ENCODE data around the gene ZSCAN10. TPM values are rescaled to one million over a fixed set of nuclear protein-coding genes. Genes with fewer than 3 reads are reported as not detected.

Gene ZSCAN10
- total RNA-seq, 1 donor from 2014 or later: 0.37 TPM

DNA sequence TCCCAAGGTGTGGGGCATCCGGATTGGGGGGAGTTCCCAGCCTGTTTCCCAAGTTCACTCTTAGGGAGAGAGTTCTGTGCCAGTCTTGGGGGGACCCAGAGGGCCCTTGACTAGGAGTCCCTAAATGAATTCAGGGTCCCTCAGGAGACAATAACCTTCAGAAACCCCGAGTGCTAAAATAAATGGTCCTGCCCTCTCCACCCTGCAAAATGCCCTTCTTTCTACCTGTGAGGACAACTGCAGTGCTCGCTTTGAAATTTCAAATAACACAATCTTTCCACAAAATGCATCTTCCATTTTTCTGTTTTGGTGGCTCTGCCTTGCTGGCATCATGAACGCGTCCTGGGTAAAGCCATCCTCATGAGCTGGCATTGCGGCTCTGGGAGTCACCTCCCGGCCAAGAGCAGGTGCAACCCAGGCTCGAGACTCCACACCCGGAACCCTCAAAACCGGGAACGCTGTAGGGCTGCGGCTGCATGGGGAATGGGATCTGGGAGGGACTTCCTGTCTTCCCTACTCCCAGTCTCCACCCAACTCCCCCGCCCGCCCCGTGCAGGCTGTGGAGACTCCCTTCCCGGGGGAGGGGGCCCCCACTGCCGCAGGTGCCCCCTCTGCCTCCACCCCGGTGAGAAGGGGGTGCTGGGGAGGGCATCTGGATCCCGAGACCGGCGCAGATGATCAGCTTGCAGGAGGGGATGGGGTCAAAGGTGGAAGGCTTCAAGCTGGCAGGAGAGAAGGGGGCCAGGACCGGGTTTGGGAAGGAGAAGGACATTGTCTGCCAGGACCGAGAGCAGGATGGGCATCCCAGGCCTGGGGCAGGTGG, 13.2 kb upstream of the ZSCAN10 start, which contains the start of gene ZNF205:
Gene ZNF205 (plus strand): TSS at position 529 of the 823 bp plus-strand sequence. CDS start 845 bp downstream, outside the sequence.
- peak; percentile 56 for DNase-seq (ENCODE audit: low spot score)

DNA sequence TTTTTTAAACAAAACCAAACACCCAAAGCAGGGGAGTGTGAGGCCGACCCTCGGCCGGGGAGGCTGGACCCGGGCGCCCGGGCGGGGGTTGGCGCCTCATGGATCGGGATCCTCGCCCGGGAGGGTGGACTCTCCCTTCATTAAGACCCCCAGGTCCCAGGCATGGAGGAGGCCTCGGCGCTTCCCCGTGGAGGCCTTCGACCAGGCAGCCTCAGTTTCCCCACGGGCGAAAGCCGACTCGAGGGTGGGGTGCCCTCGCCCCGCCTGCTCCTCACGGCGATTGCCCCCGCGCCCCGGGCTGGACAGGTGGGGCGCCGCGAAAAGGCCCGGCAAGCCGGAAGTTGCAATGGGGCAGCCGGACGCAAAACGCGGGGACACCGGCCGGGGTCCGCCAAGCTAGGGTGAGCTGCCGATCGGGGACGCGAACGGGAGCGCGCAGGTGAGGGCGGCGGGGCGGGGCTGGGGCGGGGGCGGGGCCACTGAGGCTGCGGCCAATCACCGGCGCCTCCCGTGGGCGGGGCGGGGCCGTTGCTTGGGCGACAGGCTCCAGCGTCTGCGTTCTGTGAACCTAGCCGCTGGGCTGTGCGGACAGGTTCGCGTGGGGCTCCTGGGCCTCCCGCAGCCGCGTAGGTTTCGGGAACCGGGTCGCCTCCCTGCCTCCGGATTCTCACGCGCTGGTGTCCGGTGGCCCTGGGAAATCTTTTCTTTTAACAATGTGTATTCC, 7.3 kb upstream of the ZSCAN10 start:
- peak; percentile 89 for DNase-seq (ENCODE audit: low spot score)

DNA sequence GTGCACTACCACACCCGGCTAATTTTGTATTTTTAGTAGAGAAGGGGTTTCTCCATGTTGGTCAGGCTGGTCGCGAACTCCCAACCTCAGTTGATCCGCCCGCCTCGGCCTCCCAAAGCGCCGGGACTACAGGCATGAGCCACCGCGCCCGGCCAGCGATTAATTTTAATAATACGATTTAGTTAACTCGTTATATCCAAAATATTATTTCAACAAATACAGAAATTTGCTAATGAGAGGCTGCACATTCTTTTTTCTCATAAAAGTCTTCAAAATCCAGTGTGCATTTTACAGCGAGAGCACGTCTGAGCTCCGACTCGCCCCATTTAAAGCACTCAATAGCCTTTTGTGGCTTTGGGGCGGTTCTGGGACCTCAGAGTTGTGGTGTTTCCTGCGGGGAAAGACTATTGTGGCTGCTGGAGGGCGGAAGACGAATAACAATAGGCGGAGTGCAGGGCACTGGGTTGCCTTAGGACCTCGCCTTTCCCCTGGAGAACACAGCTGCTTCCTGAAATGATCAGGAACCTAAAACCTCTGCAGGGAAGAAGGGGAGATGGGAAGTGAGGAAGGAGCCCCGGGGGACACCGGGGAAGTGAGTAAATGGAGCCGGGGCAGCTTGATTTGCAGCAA, 2.9 kb upstream of the ZSCAN10 start:
- no peak for DNase-seq (ENCODE audit: low spot score)

DNA sequence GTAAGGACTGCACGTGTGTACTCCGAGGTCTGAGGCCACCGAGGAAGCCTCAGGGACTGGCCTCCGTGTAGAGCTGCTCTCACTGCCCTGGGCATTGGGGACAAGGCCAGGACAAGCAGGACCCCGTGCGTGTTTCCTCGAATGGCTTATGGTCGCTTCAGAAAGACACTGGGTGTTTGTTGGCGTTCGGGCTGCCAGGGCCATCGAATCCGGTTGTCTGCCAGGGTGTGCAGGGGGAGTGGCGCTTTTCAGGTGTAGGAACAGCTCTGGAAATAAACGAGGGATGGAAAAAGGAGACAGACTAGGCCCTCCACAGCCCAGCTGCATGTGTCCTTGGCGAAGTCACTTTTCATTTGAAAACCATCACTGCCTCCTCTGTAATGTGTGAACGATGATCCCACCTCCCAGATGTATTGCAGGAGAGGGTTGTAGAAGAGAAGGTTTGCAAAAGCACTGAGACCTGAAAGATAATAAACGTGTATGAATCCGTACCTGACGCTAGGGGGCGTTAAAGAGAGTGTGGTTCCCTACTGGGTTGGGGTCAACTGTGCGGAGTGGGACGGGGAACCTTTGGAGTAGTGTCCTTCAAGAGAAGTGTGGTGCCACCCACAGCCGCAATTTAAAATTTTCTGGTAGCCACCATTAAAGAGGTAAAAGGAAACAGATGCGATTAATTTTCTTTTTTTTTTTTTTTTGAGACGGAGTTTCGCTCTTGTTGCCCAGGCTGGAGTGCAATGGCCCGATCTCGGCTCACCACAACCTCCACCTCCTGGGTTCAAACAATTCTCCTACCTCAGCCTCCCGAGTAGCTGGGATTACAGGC, 2.1 kb upstream of the ZSCAN10 start:
- DNase-seq (ENCODE audit: low spot score): no peak

DNA sequence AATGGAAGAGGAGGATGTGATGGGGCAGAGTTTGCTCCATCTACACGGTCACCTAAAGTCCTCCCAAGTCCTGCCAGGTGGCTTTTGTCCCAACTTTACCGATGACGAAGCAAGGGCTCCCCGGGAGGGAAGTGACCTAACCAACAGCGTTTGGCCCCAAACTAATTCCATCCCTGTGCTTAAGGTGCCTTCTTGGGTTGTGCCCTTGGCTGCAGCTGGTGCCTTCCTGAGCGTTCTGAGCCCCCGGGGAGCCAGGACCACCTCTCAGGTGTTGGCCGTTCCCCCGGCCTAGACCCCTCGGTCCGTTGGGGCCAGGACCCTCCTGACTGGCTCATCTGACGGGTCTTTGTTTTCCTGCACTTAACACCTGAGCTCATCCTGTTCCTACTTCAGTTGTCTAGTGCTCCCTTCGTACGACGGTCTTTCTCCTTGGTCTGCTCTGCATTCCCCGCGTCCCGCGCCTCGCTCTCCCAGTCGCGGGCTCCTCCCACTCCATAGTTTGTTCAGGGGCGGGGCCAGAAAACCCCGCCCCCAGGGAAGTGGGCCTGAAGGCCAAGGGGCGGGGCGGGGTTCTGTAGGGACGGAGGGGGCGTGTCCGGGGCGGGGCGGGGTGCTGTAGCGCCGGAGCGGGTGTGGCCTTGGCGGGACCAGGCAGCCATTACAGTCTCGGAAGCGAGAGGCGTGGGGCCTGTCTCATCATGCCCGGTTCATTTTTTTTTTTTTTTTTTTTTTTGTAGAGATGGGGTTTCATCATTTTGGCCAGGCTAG, 822 bp upstream of the ZSCAN10 start:
- DNase-seq (ENCODE audit: low spot score): peak; percentile 93

DNA sequence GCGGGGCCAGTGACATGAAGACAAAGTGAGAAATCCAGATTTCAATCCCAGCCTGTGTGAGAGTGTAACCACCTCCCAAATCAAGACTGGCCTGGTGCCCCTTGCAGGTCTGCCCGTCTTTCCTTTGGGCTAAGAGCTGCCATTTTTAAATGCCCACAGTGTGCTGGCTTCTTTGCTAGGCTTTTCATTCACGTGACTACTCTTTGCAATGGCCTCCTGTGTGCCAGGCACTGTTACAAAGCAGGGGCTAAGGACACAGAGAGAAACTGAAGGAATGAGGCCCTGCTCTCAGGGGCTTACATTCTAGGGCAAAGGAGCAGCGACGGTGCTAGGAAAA, 269 bp upstream of the ZSCAN10 start:
- no peak for DNase-seq (ENCODE audit: low spot score)

DNA sequence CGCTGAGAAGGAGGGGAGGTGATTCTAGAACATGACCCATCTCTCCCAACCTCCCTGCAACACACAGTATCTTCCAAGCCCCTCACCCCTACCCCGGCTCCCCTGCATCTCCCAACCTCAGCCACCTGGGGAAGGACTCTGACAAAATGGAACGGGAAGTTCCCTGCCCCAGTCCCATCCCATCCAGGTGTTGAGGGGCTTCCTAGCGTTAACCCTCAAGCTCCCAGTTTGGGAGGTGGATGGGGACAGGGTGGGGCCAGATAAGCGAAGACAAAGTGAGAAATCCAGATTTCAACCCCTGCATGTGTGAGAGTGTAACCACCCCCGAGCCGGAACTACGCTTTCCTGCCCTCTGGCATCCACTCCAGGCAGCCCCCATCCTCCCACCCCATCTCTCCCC, 1.8 kb downstream of the ZSCAN10 start:
- no peak for DNase-seq (ENCODE audit: low spot score)

DNA sequence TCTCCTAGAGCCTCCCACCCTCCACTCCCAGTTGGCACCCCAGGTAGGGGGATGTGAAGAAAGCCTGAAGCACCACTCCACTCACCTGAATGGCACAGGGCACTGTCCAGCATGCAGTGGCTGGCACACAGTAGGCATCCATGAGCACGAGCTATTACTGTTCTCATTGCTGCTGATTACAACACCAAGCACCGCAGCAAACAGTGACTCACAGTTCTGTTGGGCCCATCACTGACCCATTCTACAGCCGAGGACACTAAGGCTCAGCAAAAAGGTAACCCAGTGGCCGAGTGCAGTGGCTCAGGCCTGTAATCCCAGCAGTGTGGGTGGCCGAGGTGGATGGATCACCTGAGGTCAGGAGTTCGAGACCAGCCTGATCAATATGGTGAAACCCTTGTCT, 2.7 kb downstream of the ZSCAN10 start:
- no peak for DNase-seq (ENCODE audit: low spot score)

DNA sequence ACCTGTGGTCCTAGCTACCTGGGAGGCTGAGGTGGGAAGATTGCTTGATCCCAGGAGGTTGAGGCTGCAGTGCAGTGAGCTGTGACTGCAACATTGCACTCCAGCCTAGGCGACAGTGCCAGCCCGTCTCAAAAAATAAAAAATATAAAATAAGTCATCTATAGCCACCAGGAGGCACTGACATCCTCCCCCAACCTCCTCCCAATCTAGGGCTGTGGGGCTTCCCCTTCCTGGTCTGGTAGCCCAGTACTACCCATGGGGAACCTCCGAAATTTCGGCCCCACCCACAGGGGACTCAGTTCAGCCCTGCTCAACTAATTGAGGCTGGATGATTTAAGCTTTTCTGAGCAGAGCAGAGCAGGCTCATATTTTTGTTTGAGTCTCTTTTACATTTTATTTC, 3.2 kb downstream of the ZSCAN10 start:
- DNase-seq (ENCODE audit: low spot score): no peak

DNA sequence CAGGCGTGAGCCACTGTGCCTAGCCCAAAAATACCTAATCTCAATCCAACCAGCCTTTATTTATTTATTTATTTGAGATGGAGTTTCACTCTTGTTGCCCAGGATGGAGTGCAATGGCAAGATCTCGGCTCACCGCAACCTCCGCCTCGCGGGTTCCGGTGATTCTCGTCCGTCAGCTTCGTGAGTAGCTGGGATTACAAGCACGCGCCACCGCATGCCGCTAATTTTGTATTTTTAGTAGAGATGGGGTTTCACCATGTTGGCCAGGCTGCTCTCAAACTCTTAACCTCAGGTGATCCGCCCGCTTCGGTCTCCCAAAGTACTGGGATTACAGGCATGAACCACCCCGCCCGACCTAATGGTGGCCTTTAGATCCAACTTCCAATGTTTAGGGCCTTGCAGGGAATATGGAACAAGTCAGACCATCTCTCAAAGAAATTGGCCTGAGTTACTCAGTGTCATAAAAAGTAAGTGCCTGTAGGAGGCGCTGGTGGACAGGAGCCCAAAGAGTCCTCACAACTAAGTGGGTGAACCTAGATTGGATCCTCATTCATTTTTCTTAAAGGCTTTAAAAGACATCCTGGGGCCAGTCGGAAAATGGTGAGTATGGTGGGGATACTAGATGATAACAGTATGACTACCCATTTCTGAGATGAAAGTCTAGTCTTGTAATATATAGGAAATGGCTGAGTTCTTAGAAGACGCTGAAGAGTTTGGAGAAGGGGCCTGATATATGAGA, 4.6 kb downstream of the ZSCAN10 start:
- DNase-seq (ENCODE audit: low spot score): peak; percentile 37

DNA sequence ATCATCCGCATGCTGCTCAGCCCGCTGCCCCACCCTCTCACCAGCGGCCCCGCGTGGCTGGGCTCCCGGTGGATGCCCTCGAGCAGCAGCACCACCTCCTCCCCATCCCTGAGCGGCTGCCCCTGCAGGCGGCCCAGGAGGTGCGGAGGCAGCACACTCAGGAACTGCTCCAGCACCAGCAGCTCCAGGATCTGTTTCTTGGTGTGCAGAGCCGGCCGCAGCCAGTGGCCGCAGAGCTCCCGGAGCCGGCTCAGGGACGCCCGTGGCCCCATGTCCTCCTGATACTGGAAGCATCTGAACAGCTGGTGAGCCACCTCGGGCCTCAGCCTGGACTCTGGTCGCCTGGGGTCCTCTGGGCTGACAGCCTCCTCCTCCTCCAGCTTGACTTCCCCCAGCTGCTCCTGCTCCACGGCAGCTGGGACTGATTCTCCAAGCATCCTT, 6.6 kb downstream of the ZSCAN10 start:
- no peak for DNase-seq (ENCODE audit: low spot score)

DNA sequence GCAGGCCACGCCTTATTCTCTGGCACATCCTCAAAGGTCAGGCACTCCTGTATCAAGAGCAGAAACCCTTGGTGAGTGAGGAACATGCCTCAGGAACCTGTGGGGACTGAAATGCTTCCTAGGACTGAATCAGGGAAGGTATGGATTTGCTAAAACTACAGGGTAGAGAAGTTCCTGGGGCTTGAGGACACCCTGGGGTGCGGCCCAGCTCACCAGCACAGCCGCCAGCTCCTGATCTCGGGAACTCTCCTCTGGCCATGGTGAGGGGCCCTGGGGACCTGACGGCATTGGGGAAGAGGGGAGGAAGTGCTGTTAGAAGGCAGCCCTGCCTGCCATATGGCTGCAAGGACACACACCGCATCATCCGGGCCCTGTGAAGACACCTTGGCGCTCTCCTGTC, 7.5 kb downstream of the ZSCAN10 start:
- DNase-seq (ENCODE audit: low spot score): no peak

DNA sequence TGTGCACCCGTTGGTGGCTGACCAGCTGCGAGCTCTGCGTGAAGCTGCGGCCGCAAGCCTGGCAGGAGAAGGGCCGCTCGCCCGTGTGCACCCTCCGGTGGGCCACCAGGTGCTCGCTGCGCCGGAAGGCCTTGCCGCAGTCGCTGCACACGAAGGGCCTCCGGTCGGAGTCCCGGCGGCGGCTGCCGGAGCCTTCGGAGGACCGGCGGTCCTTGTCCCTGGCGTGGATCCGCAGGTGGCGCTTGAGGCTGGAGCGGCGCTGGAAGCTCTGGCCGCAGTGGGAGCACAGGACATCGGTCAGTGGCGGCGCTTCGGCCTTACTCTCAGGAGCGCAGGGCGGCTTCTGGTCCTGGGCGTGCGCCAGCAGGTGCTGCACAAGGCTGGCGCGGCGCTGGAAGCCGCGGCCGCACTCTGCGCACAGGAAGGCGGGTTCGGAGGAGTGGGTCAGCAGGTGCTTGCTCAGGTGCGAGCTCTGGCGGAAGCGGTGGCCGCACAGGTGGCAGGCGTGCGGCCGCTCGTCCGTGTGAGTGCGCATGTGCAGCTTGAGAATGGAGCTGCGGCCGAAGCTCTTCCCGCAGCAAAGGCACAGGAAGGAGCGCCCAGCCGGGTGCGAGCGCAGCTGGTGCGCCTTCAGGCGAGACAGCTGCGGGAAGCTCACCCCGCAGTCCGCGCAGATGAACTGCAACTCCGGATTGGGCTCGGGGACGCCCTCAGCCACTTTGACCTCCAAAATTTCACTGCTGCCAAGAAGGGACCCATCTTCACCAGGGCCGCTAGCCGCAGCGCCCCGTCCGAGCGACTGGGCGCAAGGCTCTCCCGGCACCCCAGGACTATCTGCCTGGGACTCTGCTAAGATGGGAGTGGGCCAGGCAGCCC, 9.1 kb downstream of the ZSCAN10 start:
- DNase-seq (ENCODE audit: low spot score): no peak

DNA sequence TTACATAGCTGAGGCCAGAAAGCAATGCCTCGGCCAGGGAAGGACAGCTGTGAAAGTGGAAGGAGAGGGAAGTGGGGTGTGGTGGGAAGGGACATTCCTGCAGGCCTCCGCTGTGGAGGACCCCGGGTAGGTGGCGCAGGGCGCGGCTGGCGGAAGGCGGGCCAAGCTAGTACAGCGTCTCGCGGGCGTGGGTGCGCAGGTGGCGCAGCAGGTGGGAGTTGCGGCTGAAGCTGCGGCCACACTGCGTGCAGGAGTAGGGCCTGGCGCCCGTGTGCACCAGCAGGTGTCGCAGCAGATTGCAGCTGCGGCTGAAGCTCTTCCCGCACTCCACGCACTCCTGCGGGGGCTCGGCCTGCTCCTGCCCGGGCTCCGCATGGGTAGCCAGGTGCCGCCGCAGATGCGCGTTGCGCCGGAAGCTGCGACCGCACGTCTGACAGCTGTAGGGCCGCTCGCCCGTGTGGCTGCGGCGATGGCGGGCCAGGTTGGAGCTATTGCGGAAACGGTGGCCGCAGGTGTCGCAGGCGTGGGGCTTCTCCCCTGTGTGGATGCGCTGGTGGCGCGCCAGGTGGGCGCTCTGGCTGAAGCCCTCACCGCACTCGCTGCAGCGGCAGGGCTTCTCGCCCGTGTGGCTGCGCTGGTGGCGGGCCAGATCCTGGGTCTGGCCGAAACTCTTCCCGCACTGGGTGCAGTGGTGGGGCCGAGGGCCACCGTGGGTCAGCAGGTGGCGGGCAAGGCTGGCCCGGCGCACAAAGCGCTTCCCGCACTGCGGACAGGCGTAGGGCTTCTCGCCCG, 10.0 kb downstream of the ZSCAN10 start:
- DNase-seq (ENCODE audit: low spot score): no peak

DNA sequence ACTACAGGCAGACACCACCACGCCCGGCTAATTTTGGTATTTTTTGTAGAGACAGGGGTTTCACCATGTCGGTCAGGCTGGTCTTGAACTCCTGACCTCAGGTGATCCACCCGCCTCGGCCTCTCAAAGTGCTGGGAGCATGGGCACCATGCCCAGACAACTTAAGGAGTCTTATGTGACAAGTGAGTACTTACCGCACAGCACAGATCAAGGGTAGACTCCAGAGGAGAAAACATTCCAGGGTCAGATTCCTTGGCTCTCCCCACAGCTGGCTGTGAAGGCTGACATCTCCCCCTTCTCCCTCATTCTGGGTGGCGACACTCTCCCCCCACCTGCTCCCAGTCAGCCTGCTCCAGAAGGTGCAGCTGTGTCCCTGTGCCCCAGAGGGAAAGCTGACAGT, 10.6 kb downstream of the ZSCAN10 start:
- no peak for DNase-seq (ENCODE audit: low spot score)

DNA sequence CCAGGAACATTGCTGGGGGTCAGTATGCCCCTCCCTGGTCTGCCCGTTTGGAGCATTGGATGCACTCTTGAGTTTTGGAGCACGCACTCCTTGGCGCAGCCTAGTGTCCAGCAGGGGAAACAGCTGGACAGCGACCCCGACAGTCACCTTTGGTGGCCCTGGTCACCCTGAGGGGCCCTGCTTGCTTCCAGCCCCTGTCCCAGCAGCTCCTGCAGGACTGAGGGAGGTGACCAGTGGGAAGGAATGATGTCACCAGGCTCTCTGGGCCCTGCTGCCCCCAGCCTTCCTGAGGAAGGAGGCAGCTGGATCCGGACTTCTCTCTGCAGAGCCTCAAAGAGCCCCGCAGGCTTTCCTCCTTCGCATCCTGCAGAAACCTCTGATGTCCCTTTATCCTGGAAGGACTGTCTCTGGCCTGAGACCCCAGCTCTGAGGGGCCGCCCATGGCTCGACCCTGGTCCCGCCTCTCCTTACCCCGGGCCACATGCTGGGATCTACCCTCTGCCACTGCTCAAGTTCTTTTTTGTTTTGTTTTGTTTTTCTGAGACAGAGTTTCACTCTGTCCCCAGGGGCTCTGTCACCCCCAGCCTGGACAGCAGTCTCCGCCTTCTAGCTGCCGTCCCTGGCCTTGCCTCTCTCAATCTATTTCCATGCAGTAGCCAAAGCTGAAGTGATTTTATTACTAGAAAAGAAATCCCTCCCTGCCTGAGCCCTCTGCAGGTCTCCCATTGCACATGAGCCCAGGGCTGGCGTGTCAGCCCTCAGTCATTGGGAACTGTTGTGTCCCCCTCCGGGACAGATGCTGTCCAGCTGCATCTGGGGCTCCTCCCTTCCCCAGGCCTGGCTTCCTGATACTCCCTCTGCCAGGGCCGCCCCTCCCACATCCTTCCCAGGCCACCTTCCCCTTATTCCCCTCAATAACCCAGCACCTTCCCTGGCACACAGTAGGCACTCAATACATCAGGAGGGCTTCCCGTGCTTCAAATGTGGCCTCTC, 11.6 kb downstream of the ZSCAN10 start:
- no peak for DNase-seq (ENCODE audit: low spot score)

DNA sequence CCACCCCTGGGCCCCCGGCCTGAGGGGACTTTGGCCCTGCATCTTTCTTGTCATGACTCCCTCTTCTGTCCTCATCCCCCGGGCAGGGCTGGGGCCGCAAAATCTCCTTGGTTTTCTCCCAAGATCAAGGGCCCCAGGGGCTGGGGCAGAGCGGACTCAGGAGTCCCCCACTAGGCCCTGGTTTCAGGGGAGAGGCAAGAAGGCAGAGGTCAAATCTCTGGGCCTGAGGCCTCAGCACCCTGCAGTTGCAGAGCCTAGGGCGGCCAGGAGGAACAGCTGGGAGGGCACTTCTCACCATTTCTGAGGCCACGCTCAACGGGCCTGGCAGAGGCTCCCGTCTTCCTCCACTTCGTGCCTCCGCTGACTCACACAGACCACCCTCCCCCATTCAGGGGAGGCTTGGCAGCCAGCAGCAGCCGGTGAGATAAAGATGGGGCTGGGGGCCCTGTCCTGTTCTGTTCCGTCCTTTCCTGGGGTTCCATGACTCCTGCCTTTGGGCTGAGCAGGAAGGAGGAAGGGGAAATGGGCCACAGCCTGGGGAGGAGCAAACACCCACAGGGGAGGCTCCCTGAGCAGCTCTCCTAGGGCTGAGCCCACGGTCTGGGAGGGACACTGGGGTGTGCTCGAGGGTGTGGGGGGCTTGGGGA, 12.4 kb downstream of the ZSCAN10 start:
- DNase-seq (ENCODE audit: low spot score): no peak
